Measurements from ENCODE around the gene SLIT1.
"Not testable (repeated sequence)": the region's sequence is repeated elsewhere in the genome, so short reads cannot be mapped to it uniquely, and the experiment has no call there.

SLIT1 gene

GRCh38 chr10:97038688-97039087, 147.1 kb downstream of the SLIT1 start:
- no peak for DNase-seq

GRCh38 chr10:97037365-97038361, 148.1 kb downstream of the SLIT1 start:
- peak; percentile 44 for DNase-seq

GRCh38 chr10:97034958-97035769, 150.6 kb downstream of the SLIT1 start:
- no peak for DNase-seq

GRCh38 chr10:97034301-97034700, 151.5 kb downstream of the SLIT1 start:
- DNase-seq: no peak

GRCh38 chr10:97033841-97034240, 151.9 kb downstream of the SLIT1 start:
- not testable (repeated sequence) for DNase-seq

GRCh38 chr10:97032624-97033023, 153.1 kb downstream of the SLIT1 start:
- DNase-seq: no peak

- DNase-seq: no peak
Measured at GRCh38 chr10:97031459-97031858, 154.3 kb downstream of the SLIT1 start.

- no peak for DNase-seq
Measured at GRCh38 chr10:97030894-97031293, 154.9 kb downstream of the SLIT1 start.

- DNase-seq: no peak
Measured at GRCh38 chr10:97029271-97029670, 156.5 kb downstream of the SLIT1 start.

GRCh38 chr10:97028832-97029178, 157.0 kb downstream of the SLIT1 start:
- no peak for DNase-seq

- no peak for DNase-seq
Measured at GRCh38 chr10:97028126-97028831, 157.5 kb downstream of the SLIT1 start.

GRCh38 chr10:97025613-97026242, 160.0 kb downstream of the SLIT1 start:
- DNase-seq: no peak

- DNase-seq: no peak
Measured at GRCh38 chr10:97024168-97025073, 161.3 kb downstream of the SLIT1 start.

- no peak for DNase-seq
Measured at GRCh38 chr10:97023401-97024167, 162.2 kb downstream of the SLIT1 start.

- DNase-seq: no peak
Measured at GRCh38 chr10:97022616-97023015, 163.1 kb downstream of the SLIT1 start.

- no peak for DNase-seq
Measured at GRCh38 chr10:97020452-97021400, 165.0 kb downstream of the SLIT1 start.

GRCh38 chr10:97019213-97019844, 166.4 kb downstream of the SLIT1 start:
- DNase-seq: no peak

GRCh38 chr10:97018251-97019212, 167.2 kb downstream of the SLIT1 start:
- DNase-seq: no peak
